Germinal center (tissue), 1 donor: ENCODE results near the gene GPNMB.
A peak's percentile ranks its signal among the peaks of the same experiment; 100 is the strongest.

Source experiments
- DNase-seq: peaks from one replicate; pipeline ENCODE4 v3.0.0; 2012; ENCODE audit warnings: mixed read lengths, low spot score

GPNMB gene

GRCh38 chr7:23230641-23231101, 15.9 kb upstream of the GPNMB start:
- no peak for DNase-seq

- no peak for DNase-seq
Observed at GRCh38 chr7:23232966-23233365, 13.6 kb upstream of the GPNMB start.

GRCh38 chr7:23234569-23235296, 11.8 kb upstream of the GPNMB start:
- DNase-seq = no peak

GRCh38 chr7:23235813-23236221, 10.8 kb upstream of the GPNMB start:
- DNase-seq = no peak

- DNase-seq = no peak
Observed at GRCh38 chr7:23237000-23237399, 9.6 kb upstream of the GPNMB start.

GRCh38 chr7:23238983-23239652, 7.5 kb upstream of the GPNMB start:
- DNase-seq = no peak

- DNase-seq = no peak
Observed at GRCh38 chr7:23239698-23240097, 6.9 kb upstream of the GPNMB start.

GRCh38 chr7:23242321-23242720, 4.3 kb upstream of the GPNMB start:
- DNase-seq = no peak

- no peak for DNase-seq
Observed at GRCh38 chr7:23242935-23243334, 3.6 kb upstream of the GPNMB start.

- DNase-seq = no peak
Observed at GRCh38 chr7:23247046-23247602, 549 bp downstream of the GPNMB start.

GRCh38 chr7:23247603-23248335, 1.2 kb downstream of the GPNMB start:
- DNase-seq = peak; percentile 62

- no peak for DNase-seq
Observed at GRCh38 chr7:23249486-23249885, 2.9 kb downstream of the GPNMB start.

GRCh38 chr7:23254051-23254681, 7.6 kb downstream of the GPNMB start:
- no peak for DNase-seq

- no peak for DNase-seq
Observed at GRCh38 chr7:23256731-23257130, 10.2 kb downstream of the GPNMB start.

- no peak for DNase-seq
Observed at GRCh38 chr7:23260371-23260770, 13.8 kb downstream of the GPNMB start.

GRCh38 chr7:23261843-23262452, 15.4 kb downstream of the GPNMB start:
- peak; percentile 81 for DNase-seq

- no peak for DNase-seq
Observed at GRCh38 chr7:23264916-23265458, 18.4 kb downstream of the GPNMB start.

- no peak for DNase-seq
Observed at GRCh38 chr7:23266918-23267317, 20.3 kb downstream of the GPNMB start.

- no peak for DNase-seq
Observed at GRCh38 chr7:23267357-23267756, 20.8 kb downstream of the GPNMB start.

- no peak for DNase-seq
Observed at GRCh38 chr7:23268167-23268566, 21.6 kb downstream of the GPNMB start.

- DNase-seq = no peak
Observed at GRCh38 chr7:23268746-23269145, 22.2 kb downstream of the GPNMB start.
